ENCODE data around the gene LARP6.
"Not testable (repeated sequence)": the region's sequence is repeated elsewhere in the genome, so short reads cannot be mapped to it uniquely, and the experiment has no call there.

The LARP6 gene

GRCh38 chr15:70829371-70830166, 24.4 kb downstream of the LARP6 start:
- no peak for DNase-seq

GRCh38 chr15:70827721-70828120, 26.2 kb downstream of the LARP6 start:
- no peak for DNase-seq

GRCh38 chr15:70826634-70827033, 27.3 kb downstream of the LARP6 start:
- no peak for DNase-seq

GRCh38 chr15:70825841-70826240, 28.1 kb downstream of the LARP6 start:
- no peak for DNase-seq

- no peak for DNase-seq
Measured at GRCh38 chr15:70823196-70823595, 30.8 kb downstream of the LARP6 start.

GRCh38 chr15:70820214-70820613, 33.7 kb downstream of the LARP6 start:
- DNase-seq, result no peak

GRCh38 chr15:70818580-70818979, 35.4 kb downstream of the LARP6 start:
- DNase-seq, result no peak

GRCh38 chr15:70817266-70817665, 36.7 kb downstream of the LARP6 start:
- DNase-seq, result no peak

GRCh38 chr15:70815604-70816003, 38.4 kb downstream of the LARP6 start:
- no peak for DNase-seq

GRCh38 chr15:70815011-70815410, 38.9 kb downstream of the LARP6 start:
- DNase-seq, result not testable (repeated sequence)

GRCh38 chr15:70812827-70813364, 41.1 kb downstream of the LARP6 start:
- DNase-seq, result no peak

- no peak for DNase-seq
Measured at GRCh38 chr15:70810916-70811578, 42.9 kb downstream of the LARP6 start.

- no peak for DNase-seq
Measured at GRCh38 chr15:70806992-70807712, 46.8 kb downstream of the LARP6 start.

GRCh38 chr15:70804388-70804787, 49.6 kb downstream of the LARP6 start:
- DNase-seq, result not testable (repeated sequence)

GRCh38 chr15:70802629-70803028, 51.3 kb downstream of the LARP6 start:
- no peak for DNase-seq

GRCh38 chr15:70801109-70801508, 52.8 kb downstream of the LARP6 start:
- DNase-seq, result no peak

- DNase-seq, result no peak
Measured at GRCh38 chr15:70799667-70800450, 54.1 kb downstream of the LARP6 start.

- DNase-seq, result no peak
Measured at GRCh38 chr15:70797464-70797863, 56.5 kb downstream of the LARP6 start.

- DNase-seq, result no peak
Measured at GRCh38 chr15:70796516-70797310, 57.2 kb downstream of the LARP6 start.

- no peak for DNase-seq
Measured at GRCh38 chr15:70795311-70795665, 58.7 kb downstream of the LARP6 start.

GRCh38 chr15:70794596-70795310, 59.2 kb downstream of the LARP6 start:
- no peak for DNase-seq
